Stimulated activated CD4-positive, alpha-beta T cell treated with anti-CD3 and anti-CD28 coated beads, Interleukin-1b, Interleukin-23, amount 100 ng/mL, for 4 hours (primary cell): ENCODE results near the gene HTT.

Experiments used
- DNase-seq, 2 donors: peaks; one replicate each; pipeline ENCODE4 v3.0.0-alpha.2; 2020; ENCODE audit warnings: low read depth in 2 of 2

Gene HTT

GRCh38 chr4:3248811-3249661 lies 174.6 kb downstream of the HTT start, which contains the start of gene MSANTD1:
MSANTD1 (plus strand) TSS chr4:3249159; CDS start chr4:3249223, 64 bp downstream.
- no peak for DNase-seq

GRCh38 chr4:3249711-3250437 lies 175.4 kb downstream of the HTT start:
- no peak for DNase-seq

- DNase-seq = no peak
Observed at GRCh38 chr4:3250438-3250955, 176.0 kb downstream of the HTT start.

- no peak for DNase-seq
Observed at GRCh38 chr4:3250956-3251690, 176.6 kb downstream of the HTT start.

- no peak for DNase-seq
Observed at GRCh38 chr4:3251691-3252479, 177.4 kb downstream of the HTT start.

- no peak for DNase-seq
Observed at GRCh38 chr4:3252480-3252828, 178.0 kb downstream of the HTT start.

- no peak for DNase-seq
Observed at GRCh38 chr4:3252831-3253641, 178.6 kb downstream of the HTT start.

GRCh38 chr4:3253808-3254207 lies 179.3 kb downstream of the HTT start:
- DNase-seq = no peak

GRCh38 chr4:3254302-3255131 lies 180.0 kb downstream of the HTT start:
- DNase-seq = no peak

- DNase-seq = no peak
Observed at GRCh38 chr4:3255611-3256186, 181.2 kb downstream of the HTT start.

- DNase-seq = no peak
Observed at GRCh38 chr4:3256230-3257102, 182.0 kb downstream of the HTT start.

- no peak for DNase-seq
Observed at GRCh38 chr4:3257103-3257555, 182.6 kb downstream of the HTT start.

GRCh38 chr4:3257556-3258482 lies 183.3 kb downstream of the HTT start:
- DNase-seq = no peak

- DNase-seq = no peak
Observed at GRCh38 chr4:3261411-3262207, 187.1 kb downstream of the HTT start.

- DNase-seq = no peak
Observed at GRCh38 chr4:3262208-3263052, 187.9 kb downstream of the HTT start.
